Brain microvascular endothelial cell (primary cell): Measurements from ENCODE around the gene CLSTN2.

Experiments
- DNase-seq: peaks from one replicate; pipeline ENCODE4 v3.0.0-alpha.2; 2020
- H3K27ac ChIP-seq: fragments of 250-450 bp; sonication (Bioruptor Pico); 2 replicates; pipeline ENCODE4 v1.5.1; 2020; ENCODE audit warnings: mild to moderate bottlenecking, moderate library complexity
- H3K27me3 ChIP-seq: fragments of 250-450 bp; sonication (Bioruptor Pico); replicated peaks from 2 replicates; pipeline ENCODE4 v1.5.1; 2020; ENCODE audit warnings: mild to moderate bottlenecking
- H3K36me3 ChIP-seq: fragments of 250-450 bp; sonication (Bioruptor Pico); replicated peaks from 2 replicates; pipeline ENCODE4 v1.5.1; 2020; ENCODE audit warnings: mild to moderate bottlenecking
- H3K4me3 ChIP-seq: 2 replicates; pipeline ENCODE4 v1.5.1; 2011; ENCODE audit warnings: low read depth, mild to moderate bottlenecking, control low read depth, low read length, moderate library complexity
- CTCF ChIP-seq: IDR thresholded peaks from 2 replicates; pipeline ENCODE4 v1.5.1; 2011; ENCODE audit warnings: low read depth, mild to moderate bottlenecking, moderate library complexity, low read length, control low read depth, inconsistent platforms; ENCODE audit errors: missing control alignments
- in situ Hi-C: cut with HindIII; loops from 2 replicates; pipeline ENCODE4 v1.10.0; 2017; ENCODE audit warnings: low sequenced_read_pairs, low pct_ligation_motif_present

Gene CLSTN2

GRCh38 chr3:140219291-140219690 lies 284.3 kb downstream of the CLSTN2 start:
- no peaks in the 10 kb centered on the region for H3K27me3 ChIP-seq
- no peak overlapping the region for H3K27ac ChIP-seq
- no peak for TF ChIP-seq CTCF
- no peak overlapping the region for H3K4me3 ChIP-seq
- DNase-seq, result no peak
- no peaks in the 10 kb centered on the region for H3K36me3 ChIP-seq
- in situ Hi-C loops, result no loop called here

- TF ChIP-seq CTCF, result peak; percentile 11
- no peak overlapping the region for H3K27ac ChIP-seq
- DNase-seq, result no peak
- no peaks in the 10 kb centered on the region for H3K27me3 ChIP-seq
- in situ Hi-C loops, result no loop called here
- no peaks in the 10 kb centered on the region for H3K36me3 ChIP-seq
- H3K4me3 ChIP-seq, result no peak overlapping the region
Observed at GRCh38 chr3:140219923-140220452, 285.0 kb downstream of the CLSTN2 start.

GRCh38 chr3:140223197-140223596 lies 288.2 kb downstream of the CLSTN2 start:
- Histone ChIP-seq H3K36me3 (no peaks in the 10 kb centered on the region), H3K4me3 (no peak overlapping the region), H3K27me3 (no peaks in the 10 kb centered on the region), H3K27ac (no peak overlapping the region)
- no peak for DNase-seq
- in situ Hi-C loops, result no loop called here
- no peak for TF ChIP-seq CTCF

GRCh38 chr3:140223631-140224030 lies 288.6 kb downstream of the CLSTN2 start:
- Histone ChIP-seq H3K27ac (peak overlapping the region; percentile 24), H3K27me3 (no peaks in the 10 kb centered on the region), H3K4me3 (no peak overlapping the region), H3K36me3 (no peaks in the 10 kb centered on the region)
- no peak for TF ChIP-seq CTCF
- in situ Hi-C loops, result no loop called here
- DNase-seq, result peak; percentile 66

GRCh38 chr3:140224307-140224706 lies 289.3 kb downstream of the CLSTN2 start:
- Histone ChIP-seq H3K36me3 (no peaks in the 10 kb centered on the region), H3K4me3 (no peak overlapping the region), H3K27me3 (no peaks in the 10 kb centered on the region), H3K27ac (no peak overlapping the region)
- in situ Hi-C loops, result no loop called here
- DNase-seq, result no peak
- no peak for TF ChIP-seq CTCF

GRCh38 chr3:140225996-140226395 lies 291.0 kb downstream of the CLSTN2 start:
- DNase-seq, result no peak
- Histone ChIP-seq H3K27ac (no peak overlapping the region), H3K4me3 (no peak overlapping the region), H3K27me3 (no peaks in the 10 kb centered on the region), H3K36me3 (no peaks in the 10 kb centered on the region)
- no peak for TF ChIP-seq CTCF
- in situ Hi-C loops, result no loop called here
